Caco-2 (cell line): Measurements from ENCODE around the gene SEC16A. TPM values are rescaled to one million over a fixed set of nuclear protein-coding genes. Genes with fewer than 3 reads are reported as not detected.

Source experiments
- BruUV-seq: library from RNA; stranded (reverse); fragments of 400-500 nt; replicated peaks from 2 replicates; lab custom pipeline; 2021; lab: Mats Ljungman, UMichigan
- CTCF ChIA-PET: fragments of 300-600 bp; sonication (Branson Sonifier 250); formaldehyde crosslinking; loops from one replicate; lab custom pipeline; 2022; ENCODE audit warnings: antibody characterized with exemption; lab: Charles Lee
- POLR2A ChIA-PET: fragments of 300-600 bp; sonication (Branson Sonifier 250); formaldehyde crosslinking; loops from one replicate; lab custom pipeline; 2022; ENCODE audit warnings: antibody characterized with exemption; lab: Charles Lee
- DNase-seq, 2 experiments: peaks; one replicate each; pipeline versions ENCODE4 v3.0.0 to v3.0.0-alpha.2; 2020 to 2022
- H3K27me3 ChIP-seq: replicated peaks from 2 replicates; pipeline ENCODE4 v1.6.0; 2011; ENCODE audit warnings: low read length; ENCODE audit not compliant: control insufficient read depth, insufficient read depth
- H3K36me3 ChIP-seq: 2 replicates; pipeline ENCODE4 v1.5.1; 2011; ENCODE audit warnings: low read length; ENCODE audit not compliant: control insufficient read depth, insufficient read depth
- H3K4me1 ChIP-seq: fragments of 250-450 bp; sonication (Bioruptor Pico); 2 replicates; pipeline ENCODE4 v1.5.1; 2020; ENCODE audit warnings: mild to moderate bottlenecking
- H3K4me3 ChIP-seq: 2 replicates; pipeline ENCODE4 v1.5.1; 2011; ENCODE audit warnings: low read depth, mild to moderate bottlenecking, control low read depth, low read length
- H3K9me3 ChIP-seq: fragments of 250-450 bp; sonication (Bioruptor Pico); 2 replicates; pipeline ENCODE4 v1.5.1; 2020; ENCODE audit warnings: mild to moderate bottlenecking, moderate library complexity
- H3K27ac Mint-ChIP-seq: one replicate; pipeline ENCODE4 v1.8.0; 2022; ENCODE audit warnings: mixed read lengths; ENCODE audit not compliant: unreplicated experiment
- H3K27me3 Mint-ChIP-seq: one replicate; pipeline ENCODE4 v1.8.0; 2022; ENCODE audit warnings: mixed read lengths; ENCODE audit not compliant: insufficient read depth, unreplicated experiment
- H3K36me3 Mint-ChIP-seq: one replicate; pipeline ENCODE4 v1.8.0; 2022; ENCODE audit warnings: mild to moderate bottlenecking, mixed read lengths; ENCODE audit not compliant: insufficient read depth, unreplicated experiment
- H3K4me1 Mint-ChIP-seq: one replicate; pipeline ENCODE4 v1.8.0; 2022; ENCODE audit warnings: low read depth, mixed read lengths; ENCODE audit not compliant: unreplicated experiment
- H3K4me3 Mint-ChIP-seq: one replicate; pipeline ENCODE4 v1.8.0; 2022; ENCODE audit warnings: mild to moderate bottlenecking, moderate library complexity, mixed read lengths; ENCODE audit not compliant: unreplicated experiment
- H3K9me3 Mint-ChIP-seq: one replicate; pipeline ENCODE4 v1.8.0; 2022; ENCODE audit warnings: mixed read lengths; ENCODE audit not compliant: unreplicated experiment
- CTCF ChIP-seq, 2 experiments: fragments of 200-600 bp in 1 of 2; IDR thresholded peaks; 1 replicate in 1 of 2; 2 replicates in 1 of 2; pipeline versions ENCODE4 v1.5.1 to v1.8.0; 2011 to 2022; ENCODE audit warnings: antibody characterized with exemption in 1 of 2, control low read depth in 1 of 2, inconsistent platforms in 1 of 2, low read depth in 1 of 2, low read length in 1 of 2, mild to moderate bottlenecking in 1 of 2, moderate library complexity in 1 of 2; ENCODE audit not compliant: insufficient read depth in 1 of 2, severe bottlenecking in 1 of 2, unreplicated experiment in 1 of 2
- intact Hi-C: fragments of 100-400 bp; cut with micrococcal nuclease; formaldehyde crosslinking; loops from one replicate; pipeline ENCODE4 v1.10.0; 2022; ENCODE audit not compliant: unreplicated experiment
- total RNA-seq: library from RNA; stranded (reverse); gene quantifications from 2 replicates; pipeline ENCODE4 v1.2.3, GENCODE V29; 2022

SEC16A gene
- total RNA-seq, 1 experiment from 2014 or later: 76.4 TPM

- CTCF ChIA-PET: no interaction called here
- Histone ChIP-seq H3K27me3 (no peaks in the 10 kb centered on the region), H3K4me3 (no peak overlapping the region), H3K4me1 (no peaks in the 10 kb centered on the region), H3K9me3 (no peaks in the 10 kb centered on the region), H3K36me3 (no peaks in the 10 kb centered on the region)
- no peaks in the 10 kb centered on the region for H3K9me3 Mint-ChIP-seq
- H3K27me3 Mint-ChIP-seq: no peaks in the 10 kb centered on the region
- BruUV-seq: no TSS peak
- TF ChIP-seq CTCF (IDR thresholded peaks at IDR 0.05; ENCODE audit: insufficient read depth in 1 of 2, low read depth in 1 of 2, low read length in 1 of 2, severe bottlenecking in 1 of 2, unreplicated experiment in 1 of 2): no peak
- H3K36me3 Mint-ChIP-seq: no peaks in the 10 kb centered on the region
- H3K4me3 Mint-ChIP-seq: no peak overlapping the region
- no peaks in the 10 kb centered on the region for H3K4me1 Mint-ChIP-seq
- intact Hi-C loops: no loop called here
- DNase-seq: no peak
- H3K27ac Mint-ChIP-seq: no peak overlapping the region
- POLR2A ChIA-PET: no interaction called here
These were observed 26.7 kb upstream of the SEC16A start for GRCh38 chr9:136509549-136509948.

GRCh38 chr9:136508729-136509500 lies 26.1 kb upstream of the SEC16A start:
- H3K9me3 Mint-ChIP-seq: no peaks in the 10 kb centered on the region
- no peaks in the 10 kb centered on the region for H3K36me3 Mint-ChIP-seq
- no peak for TF ChIP-seq CTCF (IDR thresholded peaks at IDR 0.05; ENCODE audit: insufficient read depth in 1 of 2, low read depth in 1 of 2, low read length in 1 of 2, severe bottlenecking in 1 of 2, unreplicated experiment in 1 of 2)
- BruUV-seq: no TSS peak
- intact Hi-C loops: no loop called here
- Histone ChIP-seq H3K36me3 (no peaks in the 10 kb centered on the region), H3K27me3 (no peaks in the 10 kb centered on the region), H3K4me3 (no peak overlapping the region), H3K4me1 (no peaks in the 10 kb centered on the region), H3K9me3 (no peaks in the 10 kb centered on the region)
- no peak for DNase-seq
- no peak overlapping the region for H3K4me3 Mint-ChIP-seq
- H3K4me1 Mint-ChIP-seq: no peaks in the 10 kb centered on the region
- CTCF ChIA-PET: no interaction called here
- no peaks in the 10 kb centered on the region for H3K27me3 Mint-ChIP-seq
- no peak overlapping the region for H3K27ac Mint-ChIP-seq
- POLR2A ChIA-PET: no interaction called here

- no peaks in the 10 kb centered on the region for H3K27me3 Mint-ChIP-seq
These were observed 25.1 kb upstream of the SEC16A start for GRCh38 chr9:136507992-136508375.

More at GRCh38 chr9:136507992-136508375, 25.1 kb upstream of the SEC16A start:
- Histone ChIP-seq H3K4me1 (no peaks in the 10 kb centered on the region), H3K27me3 (no peaks in the 10 kb centered on the region), H3K4me3 (no peak overlapping the region), H3K9me3 (no peaks in the 10 kb centered on the region), H3K36me3 (no peaks in the 10 kb centered on the region)
- ChIA-PET CTCF (no interaction called here), POLR2A (no interaction called here)
- no peak overlapping the region for H3K27ac Mint-ChIP-seq
- intact Hi-C loops: no loop called here
- H3K4me3 Mint-ChIP-seq: no peak overlapping the region
- DNase-seq: no peak
- no peaks in the 10 kb centered on the region for H3K9me3 Mint-ChIP-seq
- H3K36me3 Mint-ChIP-seq: no peaks in the 10 kb centered on the region
- no peaks in the 10 kb centered on the region for H3K4me1 Mint-ChIP-seq
- TF ChIP-seq CTCF (IDR thresholded peaks at IDR 0.05; ENCODE audit: insufficient read depth in 1 of 2, low read depth in 1 of 2, low read length in 1 of 2, severe bottlenecking in 1 of 2, unreplicated experiment in 1 of 2): no peak
- no TSS peak for BruUV-seq
